NCI-H345 treated with DMSO at 0.1 percent for 48 hours (cell line): ENCODE results near the gene ZNF382.
"Not testable (repeated sequence)": the region's sequence is repeated elsewhere in the genome, so short reads cannot be mapped to it uniquely, and the experiment has no call there.

ENCODE experiments used
- DNase-seq: peaks from one replicate; lab custom pipeline; 2025; ENCODE audit not compliant: unreplicated experiment; lab: John Stamatoyannopoulos, UW

The ZNF382 gene

GRCh38 chr19:36605101-36605876 is at the start of gene ZNF382:
Gene ZNF382 (plus strand): TSS chr19:36605313. CDS start chr19:36609915, 4,602 bp downstream.
- no peak for DNase-seq

GRCh38 chr19:36564391-36564790 is 40.7 kb upstream of the ZNF382 start:
- DNase-seq, result no peak

GRCh38 chr19:36572593-36573019 is 32.5 kb upstream of the ZNF382 start:
- no peak for DNase-seq

GRCh38 chr19:36573020-36573894 is 31.9 kb upstream of the ZNF382 start, which contains the start of gene ZNF529:
Gene ZNF529 (minus strand): TSS chr19:36573292. CDS start chr19:36572346, 946 bp downstream.
- DNase-seq, result peak; percentile 97

- no peak for DNase-seq
Observed at GRCh38 chr19:36573895-36574720, 31.0 kb upstream of the ZNF382 start.

- DNase-seq, result no peak
Observed at GRCh38 chr19:36574741-36575140, 30.4 kb upstream of the ZNF382 start.

GRCh38 chr19:36577271-36577996 is 27.7 kb upstream of the ZNF382 start:
- no peak for DNase-seq

GRCh38 chr19:36579255-36579654 is 25.9 kb upstream of the ZNF382 start:
- DNase-seq, result no peak

- DNase-seq, result not testable (repeated sequence)
Observed at GRCh38 chr19:36602681-36603080, 2.4 kb upstream of the ZNF382 start.

GRCh38 chr19:36604656-36605100 is 435 bp upstream of the ZNF382 start:
- no peak for DNase-seq

GRCh38 chr19:36605877-36606478 is 865 bp downstream of the ZNF382 start:
- no peak for DNase-seq

- DNase-seq, result no peak
Observed at GRCh38 chr19:36627057-36627456, 21.9 kb downstream of the ZNF382 start.

GRCh38 chr19:36635342-36635741 is 30.2 kb downstream of the ZNF382 start:
- no peak for DNase-seq

- no peak for DNase-seq
Observed at GRCh38 chr19:36638862-36639510, 33.9 kb downstream of the ZNF382 start.

- DNase-seq, result no peak
Observed at GRCh38 chr19:36646746-36647145, 41.6 kb downstream of the ZNF382 start.

- DNase-seq, result no peak
Observed at GRCh38 chr19:36652958-36653357, 47.8 kb downstream of the ZNF382 start.

- no peak for DNase-seq
Observed at GRCh38 chr19:36665832-36666231, 60.7 kb downstream of the ZNF382 start.

GRCh38 chr19:36668646-36669045 is 63.5 kb downstream of the ZNF382 start:
- no peak for DNase-seq

- no peak for DNase-seq
Observed at GRCh38 chr19:36672368-36672767, 67.3 kb downstream of the ZNF382 start.
